Neutrophil (primary cell): ENCODE results near the gene STK33.
A peak's percentile ranks its signal among the peaks of the same experiment; 100 is the strongest.

Experiments
- H3K27ac ChIP-seq: fragments of 200-600 bp; sonication (generic); 2 replicates; pipeline ENCODE4 v1.5.1; 2016; ENCODE audit warnings: mild to moderate bottlenecking, moderate library complexity
- H3K27me3 ChIP-seq: fragments of 200-600 bp; sonication (generic); 2 replicates; pipeline ENCODE4 v1.6.0; 2016; ENCODE audit warnings: mild to moderate bottlenecking
- H3K36me3 ChIP-seq: fragments of 200-600 bp; sonication (generic); 2 replicates; pipeline ENCODE4 v1.5.1; 2017
- H3K4me1 ChIP-seq, 2 experiments: fragments of 200-600 bp in 1 of 2; sonication (generic) in 1 of 2; 1 replicate in 1 of 2; 2 replicates in 1 of 2; pipeline versions ENCODE4 v1.5.1 to v1.6.1; 2013 to 2016; ENCODE audit warnings: low read depth in 1 of 2, low read length in 1 of 2, mild to moderate bottlenecking in 1 of 2, moderate library complexity in 1 of 2; ENCODE audit not compliant: control insufficient read depth in 1 of 2, insufficient read depth in 1 of 2
- H3K4me3 ChIP-seq, 2 experiments: fragments of 200-600 bp in 1 of 2; sonication (generic) in 1 of 2; 1 replicate in 1 of 2; 2 replicates in 1 of 2; pipeline ENCODE4 v1.5.1; 2013 to 2016; ENCODE audit warnings: low read depth in 1 of 2, low read length in 1 of 2, mild to moderate bottlenecking in 1 of 2, moderate library complexity in 1 of 2
- H3K9me3 ChIP-seq: fragments of 200-600 bp; sonication (generic); 2 replicates; pipeline ENCODE4 v1.5.1; 2016
- CTCF ChIP-seq: fragments of 200-600 bp; sonication (generic); IDR thresholded peaks from 2 replicates; pipeline ENCODE4 v1.5.1; 2016; ENCODE audit warnings: antibody characterized with exemption

Gene STK33

GRCh38 chr11:8531312-8531711 lies 62.7 kb downstream of the STK33 start:
- Histone ChIP-seq H3K9me3 (no peaks in the 10 kb centered on the region), H3K27me3 (no peaks in the 10 kb centered on the region), H3K4me1 (no peaks in the 10 kb centered on the region), H3K36me3 (no peaks in the 10 kb centered on the region), H3K4me3 (no peak overlapping the region), H3K27ac (no peak overlapping the region)
- TF ChIP-seq CTCF = no peak

GRCh38 chr11:8527939-8528338 lies 66.1 kb downstream of the STK33 start:
- TF ChIP-seq CTCF = no peak
- no peaks in the 10 kb centered on the region for H3K36me3 ChIP-seq
- no peaks in the 10 kb centered on the region for H3K9me3 ChIP-seq
- H3K27ac ChIP-seq = no peak overlapping the region
- H3K4me1 ChIP-seq = no peaks in the 10 kb centered on the region
- no peak overlapping the region for H3K4me3 ChIP-seq
- no peaks in the 10 kb centered on the region for H3K27me3 ChIP-seq

- H3K4me3 ChIP-seq = no peak overlapping the region
Measured at GRCh38 chr11:8523396-8523795, 70.6 kb downstream of the STK33 start.

GRCh38 chr11:8512547-8512946 lies 81.5 kb downstream of the STK33 start:
- no peak for TF ChIP-seq CTCF
- Histone ChIP-seq H3K27me3 (no peaks in the 10 kb centered on the region), H3K4me1 (peaks cover 11 to 35% of the 10 kb centered on the region in 2 experiments), H3K4me3 (no peak overlapping the region), H3K9me3 (no peaks in the 10 kb centered on the region), H3K27ac (peak overlapping the region; percentile 73), H3K36me3 (no peaks in the 10 kb centered on the region)

More at GRCh38 chr11:8523396-8523795, 70.6 kb downstream of the STK33 start:
- H3K27me3 ChIP-seq = no peaks in the 10 kb centered on the region
- H3K9me3 ChIP-seq = no peaks in the 10 kb centered on the region
- TF ChIP-seq CTCF = no peak
- no peak overlapping the region for H3K27ac ChIP-seq
- H3K36me3 ChIP-seq = no peaks in the 10 kb centered on the region
- H3K4me1 ChIP-seq = no peaks in the 10 kb centered on the region

GRCh38 chr11:8503910-8504364 lies 90.1 kb downstream of the STK33 start:
- Histone ChIP-seq H3K4me3 (no peak overlapping the region), H3K27me3 (no peaks in the 10 kb centered on the region), H3K36me3 (no peaks in the 10 kb centered on the region), H3K4me1 (peaks cover 0 to 14% of the 10 kb centered on the region in 2 experiments), H3K27ac (no peak overlapping the region), H3K9me3 (no peaks in the 10 kb centered on the region)
- TF ChIP-seq CTCF = no peak

GRCh38 chr11:8501836-8502235 lies 92.2 kb downstream of the STK33 start:
- Histone ChIP-seq H3K36me3 (no peaks in the 10 kb centered on the region), H3K9me3 (no peaks in the 10 kb centered on the region), H3K4me3 (no peak overlapping the region), H3K27ac (no peak overlapping the region), H3K27me3 (no peaks in the 10 kb centered on the region), H3K4me1 (peaks cover 0 to 14% of the 10 kb centered on the region in 2 experiments)
- no peak for TF ChIP-seq CTCF
